Skeletal muscle satellite cell (primary cell): Measurements from ENCODE around the gene IFIH1.

Source experiments
- H3K27me3 ChIP-seq: 2 replicates; pipeline ENCODE4 v1.7.0; 2013; ENCODE audit warnings: low read length; ENCODE audit not compliant: control insufficient read depth, insufficient read depth
- H3K36me3 ChIP-seq: 2 replicates; pipeline ENCODE4 v1.7.0; 2013; ENCODE audit warnings: mild to moderate bottlenecking, control low read depth, low read length; ENCODE audit not compliant: insufficient read depth
- H3K4me1 ChIP-seq: 2 replicates; pipeline ENCODE4 v1.7.0; 2013; ENCODE audit warnings: low read length; ENCODE audit not compliant: control insufficient read depth, insufficient read depth
- H3K4me2 ChIP-seq: 2 replicates; pipeline ENCODE4 v1.7.0; 2013; ENCODE audit warnings: mild to moderate bottlenecking, low read length
- H3K4me3 ChIP-seq: 2 replicates; pipeline ENCODE4 v1.7.0; 2013; ENCODE audit warnings: low read length
- H3K9ac ChIP-seq: 2 replicates; pipeline ENCODE4 v1.7.0; 2013; ENCODE audit warnings: mild to moderate bottlenecking, low read depth, low read length, moderate library complexity
- H3K9me3 ChIP-seq: replicated peaks from 2 replicates; pipeline ENCODE4 v1.7.0; 2013; ENCODE audit warnings: mild to moderate bottlenecking, control low read depth, low read length

Gene IFIH1

DNA sequence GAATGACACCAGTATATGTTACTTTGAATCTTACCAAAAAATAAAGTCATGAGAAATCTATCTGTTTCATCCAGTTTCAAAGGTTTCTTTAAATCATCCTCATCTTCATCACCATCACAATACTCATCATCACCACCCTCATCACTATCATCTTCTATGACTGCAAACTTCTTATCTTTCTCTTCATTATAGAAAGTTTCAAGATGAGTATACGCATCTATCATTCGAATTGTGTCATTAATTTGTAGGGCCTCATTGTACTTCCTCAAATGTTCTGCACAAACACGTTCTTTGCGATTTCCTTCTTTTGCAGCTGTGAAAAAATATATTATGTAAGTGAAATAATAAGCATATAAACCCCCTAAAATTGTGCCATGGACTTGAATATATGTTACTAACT is 41.1 kb downstream of the IFIH1 start:
- Histone ChIP-seq H3K27me3 (no peaks in the 10 kb centered on the region), H3K36me3 (no peaks in the 10 kb centered on the region), H3K4me3 (no peak overlapping the region), H3K4me1 (no peaks in the 10 kb centered on the region), H3K4me2 (no peak overlapping the region), H3K9me3 (no peaks in the 10 kb centered on the region), H3K9ac (no peak overlapping the region)

DNA sequence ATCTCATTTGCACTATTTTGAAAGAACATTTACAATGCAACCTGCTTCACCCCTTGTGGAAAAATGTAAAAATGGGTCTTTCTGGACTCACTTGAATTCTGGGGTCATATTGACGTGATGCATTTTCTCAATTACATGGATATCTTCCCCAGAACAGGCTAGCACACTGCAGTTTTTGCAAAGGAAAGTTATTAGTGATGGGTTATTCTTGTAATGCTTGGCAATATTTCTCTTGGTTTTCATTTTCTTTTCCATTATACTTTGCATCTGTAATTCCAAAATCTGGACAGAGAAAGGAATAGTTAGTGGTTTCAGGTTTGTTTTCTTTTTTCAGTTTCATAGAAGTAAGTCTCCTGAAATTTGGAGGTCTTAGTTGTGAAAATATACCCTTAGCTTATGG is 50.5 kb downstream of the IFIH1 start:
- Histone ChIP-seq H3K36me3 (no peaks in the 10 kb centered on the region), H3K9ac (no peak overlapping the region), H3K4me2 (no peak overlapping the region), H3K4me1 (peaks cover 15% of the 10 kb centered on the region), H3K9me3 (no peaks in the 10 kb centered on the region), H3K27me3 (no peaks in the 10 kb centered on the region), H3K4me3 (no peak overlapping the region)

DNA sequence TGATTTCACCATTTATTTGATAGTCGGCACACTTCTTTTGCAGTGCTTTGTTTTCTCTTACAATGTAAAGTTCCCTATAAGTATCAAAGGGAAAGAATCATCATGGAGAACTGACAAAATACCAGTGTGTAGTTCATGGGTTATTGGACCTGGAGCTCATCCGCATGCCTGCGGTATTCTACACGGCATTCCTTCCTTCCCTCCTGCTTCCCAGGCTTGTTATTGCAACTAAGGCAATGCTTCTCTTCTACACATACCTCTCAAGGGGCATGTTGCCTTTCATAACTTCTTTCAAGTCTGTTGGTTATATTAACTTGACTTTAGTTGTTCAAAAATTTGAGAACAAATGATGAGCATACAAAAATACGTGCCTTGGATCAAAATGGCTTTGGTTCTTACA is 51.0 kb downstream of the IFIH1 start:
- H3K4me1 ChIP-seq = peaks cover 15% of the 10 kb centered on the region
- H3K9ac ChIP-seq = no peak overlapping the region
- H3K4me2 ChIP-seq = no peak overlapping the region
- no peak overlapping the region for H3K4me3 ChIP-seq
- H3K9me3 ChIP-seq = no peaks in the 10 kb centered on the region
- H3K27me3 ChIP-seq = no peaks in the 10 kb centered on the region
- H3K36me3 ChIP-seq = no peaks in the 10 kb centered on the region

DNA sequence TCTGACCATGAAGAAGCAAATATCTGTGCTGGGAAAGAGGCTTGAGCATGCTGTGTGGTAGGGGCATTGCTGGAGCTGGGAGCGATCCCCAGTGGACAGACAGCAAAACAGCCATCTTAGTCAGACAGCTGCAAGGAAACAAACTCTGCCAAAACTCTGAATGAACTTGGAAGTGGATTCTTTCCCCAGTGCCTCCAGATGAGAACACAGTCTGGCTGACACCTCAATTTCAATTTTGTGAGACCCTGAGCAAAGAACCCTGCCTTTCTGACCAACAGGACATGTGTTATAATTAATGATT is 52.1 kb downstream of the IFIH1 start:
- no peak overlapping the region for H3K4me3 ChIP-seq
- H3K36me3 ChIP-seq = no peaks in the 10 kb centered on the region
- peak overlapping the region; percentile 36 for H3K4me2 ChIP-seq

DNA sequence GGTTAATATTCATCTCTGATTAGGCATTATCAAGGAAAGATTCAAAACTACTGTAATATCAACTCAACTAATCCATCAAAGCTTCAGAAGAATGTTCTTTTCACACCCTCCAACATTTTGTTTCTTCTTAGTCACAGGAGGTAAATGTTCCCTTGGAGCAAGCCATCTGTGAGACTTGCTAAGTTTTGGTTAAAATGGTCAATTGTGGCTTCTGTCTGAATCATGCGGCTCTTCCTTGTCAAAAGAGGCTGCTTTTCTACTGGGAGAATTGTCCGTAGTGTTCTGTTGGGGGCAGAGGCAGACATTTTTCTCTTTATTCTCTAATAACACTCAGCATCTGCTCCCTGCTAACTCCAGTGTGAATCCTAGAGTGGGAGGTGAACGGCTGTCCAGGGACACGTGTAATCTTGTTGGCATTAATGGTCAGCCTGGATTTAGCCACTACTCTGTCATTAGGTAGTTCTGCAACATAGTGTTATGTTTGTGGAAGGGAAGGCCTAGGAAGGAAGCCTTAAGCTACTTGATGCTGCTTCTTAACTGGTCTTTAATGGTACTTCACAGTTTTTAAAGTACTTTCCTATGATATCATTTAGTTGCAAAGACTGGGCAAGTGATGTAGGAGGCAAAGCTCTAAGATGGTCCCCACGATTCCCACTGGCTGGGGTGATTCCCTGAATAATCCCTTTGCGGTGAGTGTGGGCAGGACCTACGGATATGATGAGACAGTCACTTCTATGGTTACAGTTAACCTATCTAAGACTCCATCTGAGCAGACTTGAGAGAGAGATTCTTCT is 52.6 kb downstream of the IFIH1 start:
- Histone ChIP-seq H3K36me3 (no peaks in the 10 kb centered on the region), H3K4me1 (peaks cover 26% of the 10 kb centered on the region), H3K4me3 (no peak overlapping the region), H3K9ac (no peak overlapping the region), H3K27me3 (no peaks in the 10 kb centered on the region), H3K9me3 (no peaks in the 10 kb centered on the region), H3K4me2 (peak overlapping the region; percentile 36)

More for the DNA sequence above, 52.1 kb downstream of the IFIH1 start:
- H3K27me3 ChIP-seq = no peaks in the 10 kb centered on the region
- peaks cover 23% of the 10 kb centered on the region for H3K4me1 ChIP-seq
- no peaks in the 10 kb centered on the region for H3K9me3 ChIP-seq
- no peak overlapping the region for H3K9ac ChIP-seq

DNA sequence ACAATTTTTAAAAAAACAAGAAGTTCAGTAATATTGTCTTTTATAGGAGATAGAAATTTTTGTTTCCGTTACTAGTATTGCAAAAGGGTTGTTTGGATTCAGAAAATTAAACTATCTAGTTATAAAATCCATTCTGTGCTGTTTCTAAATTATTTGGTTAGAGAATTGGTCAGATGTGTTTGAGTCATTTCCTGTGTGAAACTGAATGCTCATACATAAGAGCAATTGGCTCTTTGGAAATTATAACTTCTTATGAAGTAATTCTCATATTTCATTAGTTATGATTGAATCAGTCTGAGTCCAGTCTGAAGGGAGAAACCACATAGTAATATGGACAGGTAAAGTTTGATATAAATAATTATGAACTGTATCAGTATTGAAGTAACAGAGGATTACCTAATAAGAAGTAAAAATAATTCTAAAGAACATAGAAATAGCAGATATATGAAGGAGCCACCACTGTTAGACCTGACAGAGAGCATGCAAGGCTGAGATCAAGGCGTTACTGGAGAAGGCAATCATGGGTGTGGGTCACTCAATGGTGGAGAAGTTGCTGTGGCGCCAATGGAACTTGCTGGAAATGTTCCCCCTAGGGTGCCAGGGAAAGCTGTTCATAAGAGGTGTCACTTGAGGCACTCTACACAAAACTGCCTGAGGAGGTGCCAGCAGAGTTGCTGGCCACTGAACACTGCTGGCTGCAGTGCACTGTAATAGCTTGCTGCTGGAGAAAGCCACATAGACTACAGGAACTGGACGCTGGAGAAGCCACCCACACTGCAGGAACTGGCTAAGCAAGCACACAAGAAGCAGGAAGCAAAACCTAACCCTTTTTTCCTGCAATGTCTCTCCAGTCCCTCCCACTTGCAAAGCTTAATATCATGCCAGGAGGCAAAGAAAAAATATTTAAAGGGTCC is 57.2 kb downstream of the IFIH1 start:
- Histone ChIP-seq H3K4me3 (peak overlapping the region; percentile 64), H3K9ac (peak overlapping the region; percentile 62), H3K4me2 (peak overlapping the region; percentile 82), H3K9me3 (no peaks in the 10 kb centered on the region), H3K4me1 (peaks cover 60% of the 10 kb centered on the region), H3K36me3 (no peaks in the 10 kb centered on the region), H3K27me3 (no peaks in the 10 kb centered on the region)

DNA sequence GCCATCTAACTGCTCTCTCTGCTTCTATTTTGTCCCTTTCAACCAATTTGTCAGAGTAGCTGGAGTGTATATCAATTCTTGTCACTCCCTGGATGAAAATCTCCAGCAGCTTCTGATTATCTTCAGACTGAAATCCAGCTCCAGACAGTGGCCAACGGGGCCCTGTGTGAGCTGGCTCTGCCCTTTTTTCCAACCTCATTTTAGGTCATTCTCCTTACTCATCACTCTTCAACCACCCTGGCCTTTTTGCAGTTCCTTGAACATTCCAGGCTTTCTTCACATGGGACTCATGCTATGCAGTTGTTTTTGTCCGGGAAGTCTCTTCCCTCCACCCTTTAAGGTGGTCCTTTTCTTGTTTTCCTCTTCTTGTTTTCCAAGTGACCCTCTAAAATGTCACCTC is 59.8 kb downstream of the IFIH1 start:
- H3K4me3 ChIP-seq = no peak overlapping the region
- no peaks in the 10 kb centered on the region for H3K27me3 ChIP-seq
- no peaks in the 10 kb centered on the region for H3K36me3 ChIP-seq
- no peaks in the 10 kb centered on the region for H3K9me3 ChIP-seq
- H3K9ac ChIP-seq = peak overlapping the region; percentile 21
- H3K4me2 ChIP-seq = no peak overlapping the region
- peaks cover 52% of the 10 kb centered on the region for H3K4me1 ChIP-seq

DNA sequence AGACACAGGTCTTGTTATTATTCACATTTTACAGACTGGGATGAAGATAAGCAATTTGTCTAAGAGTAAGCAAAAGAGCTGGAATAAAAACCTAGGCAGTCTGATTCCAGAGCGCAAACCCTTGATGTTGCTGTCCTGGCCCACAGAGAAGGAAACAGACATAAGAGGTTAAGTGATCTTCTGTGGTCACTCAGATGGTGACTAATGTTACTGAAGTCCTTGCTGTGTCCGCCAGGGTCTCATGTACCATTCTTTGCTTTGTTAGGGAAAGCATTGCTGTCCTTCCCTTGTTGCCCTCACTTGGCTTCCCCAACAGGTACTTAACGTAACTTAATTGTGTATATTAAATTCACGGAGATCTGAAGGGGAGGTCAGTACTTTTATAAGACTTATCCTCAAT is 60.3 kb downstream of the IFIH1 start:
- Histone ChIP-seq H3K4me2 (no peak overlapping the region), H3K4me3 (no peak overlapping the region), H3K4me1 (peaks cover 52% of the 10 kb centered on the region), H3K9me3 (no peaks in the 10 kb centered on the region), H3K9ac (peak overlapping the region; percentile 21), H3K27me3 (no peaks in the 10 kb centered on the region), H3K36me3 (no peaks in the 10 kb centered on the region)

DNA sequence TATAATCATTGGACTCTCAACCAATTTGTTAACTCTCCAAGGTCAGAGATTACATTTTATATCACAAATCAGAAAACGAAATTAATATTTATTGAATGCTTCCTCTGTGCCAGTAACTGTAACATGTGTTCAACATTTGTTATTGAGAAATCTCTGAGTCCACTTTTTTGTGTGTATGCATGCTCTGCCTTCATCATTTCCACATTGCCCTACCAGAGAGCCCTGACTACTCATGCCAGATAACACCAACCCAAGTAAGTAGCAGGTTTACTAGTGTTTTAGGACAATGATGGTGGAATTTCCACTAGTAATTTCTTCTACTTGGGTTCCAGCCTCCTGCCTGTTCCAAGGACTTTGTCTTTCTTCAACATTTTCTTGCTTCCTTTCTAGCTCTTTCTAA is 61.1 kb downstream of the IFIH1 start:
- Histone ChIP-seq H3K36me3 (no peaks in the 10 kb centered on the region), H3K4me1 (peaks cover 52% of the 10 kb centered on the region)

DNA sequence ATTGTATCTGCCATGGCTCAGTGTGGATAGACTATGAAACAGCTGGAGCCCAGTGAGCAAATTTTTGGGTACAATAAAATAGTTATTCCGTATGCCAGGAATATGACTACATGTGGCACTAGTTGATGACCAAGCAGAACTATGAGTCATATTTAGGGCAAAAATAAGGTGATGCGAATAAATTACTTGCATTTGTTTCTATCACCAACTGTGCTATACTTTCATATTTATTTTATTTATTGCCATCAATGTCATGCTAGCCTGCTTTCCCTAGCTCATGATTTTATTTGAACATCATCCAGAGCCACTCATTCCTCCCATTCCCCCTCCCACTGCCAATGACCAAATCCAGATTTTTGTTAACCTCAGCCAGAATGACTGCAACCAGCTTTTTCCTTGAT is 61.9 kb downstream of the IFIH1 start:
- no peaks in the 10 kb centered on the region for H3K27me3 ChIP-seq
- H3K9me3 ChIP-seq = no peaks in the 10 kb centered on the region
- H3K4me1 ChIP-seq = peaks cover 46% of the 10 kb centered on the region
- no peak overlapping the region for H3K4me3 ChIP-seq
- peak overlapping the region; percentile 17 for H3K4me2 ChIP-seq
- H3K36me3 ChIP-seq = no peaks in the 10 kb centered on the region
- no peak overlapping the region for H3K9ac ChIP-seq

More for the DNA sequence above, 61.1 kb downstream of the IFIH1 start:
- Histone ChIP-seq H3K9ac (no peak overlapping the region), H3K4me3 (no peak overlapping the region), H3K4me2 (no peak overlapping the region), H3K27me3 (no peaks in the 10 kb centered on the region), H3K9me3 (no peaks in the 10 kb centered on the region)

DNA sequence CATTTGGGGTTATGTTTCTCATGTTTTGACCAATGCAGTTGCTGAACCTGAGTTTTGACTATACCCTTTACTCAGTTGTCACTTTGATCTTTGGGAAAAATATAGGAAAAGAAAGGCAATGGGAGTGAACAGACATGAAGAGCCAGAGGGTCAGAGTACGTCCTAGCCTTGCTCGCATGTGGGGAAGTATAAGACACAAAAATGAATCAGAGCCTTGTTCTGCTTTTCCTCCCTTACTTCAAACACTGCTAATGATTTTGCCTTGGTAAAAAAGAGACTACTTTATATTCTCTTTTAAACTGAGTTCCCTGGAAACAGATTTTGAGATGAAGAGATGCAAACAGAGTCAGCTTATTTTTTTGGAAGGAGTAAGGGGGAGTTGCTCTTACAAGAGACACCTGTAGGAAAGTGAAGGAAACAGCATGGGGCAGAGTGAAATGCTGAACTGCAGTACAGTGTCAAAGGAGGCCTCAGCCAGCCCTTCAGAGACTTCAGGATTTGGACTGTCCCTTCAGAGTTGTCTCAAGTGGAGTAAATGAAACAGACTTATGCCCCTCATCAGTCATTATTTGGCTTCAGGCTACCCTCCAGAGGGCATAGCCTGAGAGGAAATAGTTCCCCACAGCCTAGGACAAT is 64.1 kb downstream of the IFIH1 start:
- Histone ChIP-seq H3K4me2 (no peak overlapping the region), H3K36me3 (no peaks in the 10 kb centered on the region), H3K27me3 (no peaks in the 10 kb centered on the region), H3K4me1 (peaks cover 33% of the 10 kb centered on the region), H3K4me3 (no peak overlapping the region), H3K9ac (no peak overlapping the region), H3K9me3 (no peaks in the 10 kb centered on the region)
